Measurements from ENCODE around the gene CHAD. TPM values are rescaled to one million over a fixed set of nuclear protein-coding genes. Genes with fewer than 3 reads are reported as not detected.
A peak's percentile ranks its signal among the peaks of the same experiment; 100 is the strongest.

The CHAD gene
- total RNA-seq, 1 experiment from 2014 or later, result not detected

DNA sequence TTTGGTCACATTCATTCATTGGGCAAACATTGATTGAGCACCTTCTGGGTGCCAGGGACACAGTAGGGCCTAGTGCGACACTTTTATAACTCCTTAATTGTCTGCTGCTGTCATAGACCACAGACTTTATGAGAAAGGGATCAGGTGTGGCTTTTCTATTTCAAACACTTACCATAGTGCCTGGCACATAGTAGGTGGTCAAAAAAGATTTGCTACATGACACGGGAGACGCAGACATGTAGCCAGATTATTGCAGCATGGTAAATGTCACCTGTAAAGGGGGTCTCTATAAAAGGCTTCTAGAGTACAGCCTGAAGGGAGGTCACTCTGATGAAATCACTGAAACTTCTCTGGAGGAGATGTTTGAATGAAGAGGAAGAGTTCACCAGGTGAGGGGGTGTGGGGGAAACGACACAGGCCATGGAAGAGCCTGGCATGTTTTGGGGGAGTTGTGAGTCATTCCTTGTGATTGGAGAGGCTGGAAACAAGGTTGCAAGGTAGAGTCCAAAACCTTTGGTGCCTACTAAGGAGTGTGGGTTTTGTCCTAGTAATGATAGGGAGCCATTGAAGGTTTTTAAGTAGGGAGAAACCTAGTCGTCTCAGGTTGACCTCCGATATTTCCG lies 11.6 kb upstream of the CHAD start:
- ChIA-PET CTCF (interaction anchor here (0.6 to 2.4 kb wide), 35 partner anchors 12 to 311 kb away, joined by 3 to 67 read pairs (median 5); partner anchors contain the start of genes ACSF2, CACNA1G, LRRC59 and LUC7L3), POLR2A (interaction anchor here (1.0 to 1.4 kb wide), 3 partner anchors 21 to 83 kb away, joined by 4 to 17 read pairs (median 11); partner anchors contain the start of gene LRRC59)
- no peak for DNase-seq
- H3K27ac Mint-ChIP-seq (ENCODE audit: unreplicated experiment), result no peak overlapping the region
- peaks cover 12% of the 10 kb centered on the region for H3K36me3 ChIP-seq (ENCODE audit: control insufficient read depth, insufficient read depth, low read length)
- peak overlapping the region; percentile 78 for H3K4me3 Mint-ChIP-seq (ENCODE audit: unreplicated experiment)
- peak overlapping the region; percentile 70 for H3K4me3 ChIP-seq (ENCODE audit: low read depth, low read length)
- no peaks in the 10 kb centered on the region for H3K9me3 ChIP-seq
- BruUV-seq (replicated peaks), result no TSS peak
- no peaks in the 10 kb centered on the region for H3K27me3 Mint-ChIP-seq (ENCODE audit: insufficient read depth, unreplicated experiment)
- H3K9me3 Mint-ChIP-seq (ENCODE audit: unreplicated experiment), result no peaks in the 10 kb centered on the region
- peaks cover 22% of the 10 kb centered on the region for H3K4me1 ChIP-seq
- H3K4me1 Mint-ChIP-seq (ENCODE audit: low read depth, unreplicated experiment), result peaks cover 50% of the 10 kb centered on the region
- peaks cover 52% of the 10 kb centered on the region for H3K36me3 Mint-ChIP-seq (ENCODE audit: insufficient read depth, unreplicated experiment)
- H3K27me3 ChIP-seq (replicated peaks; ENCODE audit: control insufficient read depth, insufficient read depth, low read length), result no peaks in the 10 kb centered on the region
- intact Hi-C loops (cut with micrococcal nuclease; ENCODE audit: unreplicated experiment), result loop anchor here (5.0 kb wide), 1 partner anchor 477 kb away; no protein-coding TSS in a partner anchor
- TF ChIP-seq CTCF (IDR thresholded peaks at IDR 0.05; ENCODE audit: insufficient read depth in 1 of 2, low read depth in 1 of 2, low read length in 1 of 2, severe bottlenecking in 1 of 2, unreplicated experiment in 1 of 2), result no peak

GRCh38 chr17:50479522-50480141 lies 11.0 kb upstream of the CHAD start:
- H3K4me1 ChIP-seq, result peaks cover 22% of the 10 kb centered on the region
- intact Hi-C loops (cut with micrococcal nuclease; ENCODE audit: unreplicated experiment), result loop anchor here (1.0 to 5.0 kb wide), 8 partner anchors 29 to 478 kb away; partner anchors contain the start of genes ANKRD40, LRRC59 and MYCBPAP
- Mint-ChIP-seq H3K4me1 (ENCODE audit: low read depth, unreplicated experiment) (peaks cover 50% of the 10 kb centered on the region), H3K36me3 (ENCODE audit: insufficient read depth, unreplicated experiment) (peaks cover 46% of the 10 kb centered on the region), H3K27me3 (ENCODE audit: insufficient read depth, unreplicated experiment) (no peaks in the 10 kb centered on the region), H3K4me3 (ENCODE audit: unreplicated experiment) (peak overlapping the region; percentile 78), H3K27ac (ENCODE audit: unreplicated experiment) (peak overlapping the region; percentile 55), H3K9me3 (ENCODE audit: unreplicated experiment) (no peaks in the 10 kb centered on the region)
- peaks cover 12% of the 10 kb centered on the region for H3K36me3 ChIP-seq (ENCODE audit: control insufficient read depth, insufficient read depth, low read length)
- TF ChIP-seq CTCF (IDR thresholded peaks at IDR 0.05; ENCODE audit: insufficient read depth in 1 of 2, low read depth in 1 of 2, low read length in 1 of 2, severe bottlenecking in 1 of 2, unreplicated experiment in 1 of 2), result peak; percentile 94 to 99
- no TSS peak for BruUV-seq (replicated peaks)
- ChIA-PET POLR2A (interaction anchor here (0.5 to 1.4 kb wide), 14 partner anchors 22 to 240 kb away, joined by 3 to 17 read pairs (median 4); partner anchors contain the start of genes EPN3, LRRC59 and LUC7L3), CTCF (interaction anchor here (0.5 to 2.4 kb wide), 52 partner anchors 12 to 413 kb away, joined by 3 to 67 read pairs (median 4); partner anchors contain the start of genes ACSF2, CACNA1G, EPN3 and LRRC59)
- peak overlapping the region; percentile 70 for H3K4me3 ChIP-seq (ENCODE audit: low read depth, low read length)
- no peaks in the 10 kb centered on the region for H3K9me3 ChIP-seq
- H3K27me3 ChIP-seq (replicated peaks; ENCODE audit: control insufficient read depth, insufficient read depth, low read length), result no peaks in the 10 kb centered on the region
- peak; percentile 96 to 97 for DNase-seq
